ENCODE data around the gene CBX4.

CBX4 gene

DNA sequence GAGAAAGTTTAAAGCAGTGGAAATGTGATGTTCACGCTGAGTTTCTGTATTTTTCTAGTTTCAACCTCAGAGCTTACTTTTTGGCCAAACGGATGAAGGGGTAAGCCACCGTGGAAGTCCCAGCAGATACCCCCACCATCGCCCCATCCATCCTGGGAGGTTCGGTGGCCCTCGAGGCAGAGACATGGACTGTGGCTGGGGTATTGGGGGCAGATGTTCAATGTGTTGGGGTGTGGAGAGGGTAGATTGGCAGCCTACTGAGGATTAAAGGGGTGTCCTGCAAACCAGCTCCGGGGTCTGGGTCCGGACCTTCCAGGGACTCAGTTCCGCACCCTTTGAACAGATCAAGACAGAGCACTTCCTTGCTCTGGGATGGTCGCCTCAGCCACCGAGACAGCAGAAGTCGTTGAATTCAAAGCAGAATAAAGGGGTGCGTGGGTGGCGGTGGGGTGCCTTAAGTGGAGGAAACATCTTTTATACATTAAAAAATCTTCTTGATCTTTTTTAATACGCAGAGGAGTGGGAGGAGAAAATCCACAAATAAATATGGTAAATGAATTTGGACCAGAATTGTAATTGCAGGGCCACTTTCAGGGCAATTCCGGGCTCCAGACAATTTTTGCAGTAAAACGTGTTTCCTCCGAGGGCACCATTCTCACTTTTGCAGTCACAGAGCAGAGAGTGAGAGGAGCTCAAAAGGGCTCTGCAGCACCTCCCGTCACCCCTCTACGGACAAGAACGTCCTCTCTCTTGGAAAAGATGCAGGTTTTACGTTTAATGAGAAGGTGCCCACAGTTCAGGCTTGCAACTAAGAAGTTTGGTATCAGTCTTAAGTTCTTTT, 34.2 kb downstream of the CBX4 start:
- DNase-seq (no peak), ATAC-seq (replicated peaks) (no peak)
- H3K4me3 Mint-ChIP-seq: peak overlapping the region; percentile 68 to 77
- peaks cover 46% of the 10 kb centered on the region for H3K36me3 Mint-ChIP-seq (ENCODE audit: insufficient read depth)
- peak overlapping the region; percentile 36 to 87 for H3K27ac Mint-ChIP-seq
- H3K4me1 Mint-ChIP-seq (ENCODE audit: low read depth in 2 of 2): peaks cover 19 to 20% of the 10 kb centered on the region in 2 donors
- peaks cover 71 to 93% of the 10 kb centered on the region in 2 donors for H3K27me3 Mint-ChIP-seq
- H3K9me3 Mint-ChIP-seq: no peaks in the 10 kb centered on the region

DNA sequence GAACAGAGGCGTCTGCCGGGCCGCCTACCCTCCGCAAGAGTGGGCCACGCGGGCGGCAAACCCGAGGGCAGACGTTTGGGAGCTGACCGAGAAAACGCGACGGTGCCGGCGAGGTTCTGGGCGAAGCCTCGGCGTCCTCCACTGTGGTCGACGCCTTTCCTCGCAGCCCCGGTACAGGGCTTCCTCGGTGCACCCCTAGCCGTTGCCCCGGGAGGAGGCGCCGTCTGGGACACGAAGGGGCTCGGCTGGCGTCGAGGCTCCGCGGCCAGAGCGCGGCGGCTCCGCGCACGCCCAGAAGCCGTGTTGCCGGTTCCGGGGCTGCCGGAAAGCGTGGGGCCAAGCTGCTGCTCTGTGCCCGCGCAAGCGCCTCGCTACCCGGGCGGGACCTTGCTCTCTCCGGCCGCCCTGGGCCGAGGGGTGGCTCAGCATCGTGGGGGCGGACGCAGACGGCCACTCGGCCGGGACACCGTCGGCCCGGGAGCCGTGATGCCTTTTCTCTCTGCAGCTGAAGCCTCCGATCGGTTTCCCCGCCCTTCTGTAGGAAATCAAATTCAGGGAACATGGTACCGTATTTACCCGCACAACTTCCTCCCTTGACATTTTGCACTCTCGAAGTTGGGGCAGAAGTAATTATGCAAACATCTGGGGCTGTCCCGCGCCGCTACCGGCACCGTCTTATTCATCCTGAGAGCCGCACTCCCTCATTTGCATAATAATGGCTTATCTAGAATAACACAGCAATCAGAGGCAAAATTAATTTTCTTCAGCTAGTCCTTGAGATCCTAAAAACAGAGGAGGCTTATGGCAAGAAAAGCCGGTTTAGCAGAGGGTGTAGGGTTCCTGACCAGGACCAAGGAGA, 35.0 kb downstream of the CBX4 start:
- Mint-ChIP-seq H3K9me3 (no peaks in the 10 kb centered on the region), H3K27me3 (peaks cover 72 to 93% of the 10 kb centered on the region in 2 donors), H3K4me1 (ENCODE audit: low read depth in 2 of 2) (peaks cover 26 to 28% of the 10 kb centered on the region in 2 donors), H3K4me3 (peak overlapping the region; percentile 68 to 77), H3K27ac (peak overlapping the region; percentile 36 to 87), H3K36me3 (ENCODE audit: insufficient read depth) (peaks cover 53% of the 10 kb centered on the region)
- ATAC-seq (replicated peaks) (peak; percentile 56), DNase-seq (no peak)

DNA sequence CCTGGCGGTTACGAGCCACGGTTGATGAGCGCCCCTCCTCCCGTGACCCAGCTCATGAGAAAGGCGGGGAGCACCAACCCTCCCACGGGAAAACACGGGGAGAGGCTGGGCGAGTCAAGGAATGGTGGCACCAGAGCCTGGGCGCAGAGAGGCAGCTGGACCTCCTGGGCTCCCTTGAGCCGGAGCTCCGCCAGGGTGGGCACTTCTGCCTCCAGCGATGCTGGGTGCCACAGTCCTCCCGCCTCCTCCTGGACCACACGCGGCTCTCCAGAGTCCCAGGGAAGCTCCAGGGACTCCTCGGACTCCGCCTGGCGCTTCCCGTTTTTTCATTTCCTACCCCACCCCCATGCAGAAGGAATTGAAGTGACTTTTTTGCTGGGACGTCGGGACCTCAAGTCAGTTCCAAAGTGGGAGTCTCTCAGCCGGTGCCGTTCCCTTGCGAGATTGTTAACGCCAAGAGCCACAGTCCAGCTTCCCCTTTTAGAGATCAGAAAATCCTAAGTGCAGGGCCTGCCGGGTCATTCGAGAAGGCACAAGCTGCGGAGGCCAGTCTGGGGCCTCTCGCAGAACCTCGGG, 35.7 kb downstream of the CBX4 start:
- DNase-seq: no peak
- H3K4me3 Mint-ChIP-seq: peak overlapping the region in 1 of 2 donors; percentile 31
- H3K9me3 Mint-ChIP-seq: no peaks in the 10 kb centered on the region
- ATAC-seq (replicated peaks): no peak
- H3K4me1 Mint-ChIP-seq (ENCODE audit: low read depth in 2 of 2): peaks cover 26% of the 10 kb centered on the region in 2 donors
- peaks cover 54% of the 10 kb centered on the region for H3K36me3 Mint-ChIP-seq (ENCODE audit: insufficient read depth)
- peaks cover 72 to 93% of the 10 kb centered on the region in 2 donors for H3K27me3 Mint-ChIP-seq
- no peak overlapping the region for H3K27ac Mint-ChIP-seq

DNA sequence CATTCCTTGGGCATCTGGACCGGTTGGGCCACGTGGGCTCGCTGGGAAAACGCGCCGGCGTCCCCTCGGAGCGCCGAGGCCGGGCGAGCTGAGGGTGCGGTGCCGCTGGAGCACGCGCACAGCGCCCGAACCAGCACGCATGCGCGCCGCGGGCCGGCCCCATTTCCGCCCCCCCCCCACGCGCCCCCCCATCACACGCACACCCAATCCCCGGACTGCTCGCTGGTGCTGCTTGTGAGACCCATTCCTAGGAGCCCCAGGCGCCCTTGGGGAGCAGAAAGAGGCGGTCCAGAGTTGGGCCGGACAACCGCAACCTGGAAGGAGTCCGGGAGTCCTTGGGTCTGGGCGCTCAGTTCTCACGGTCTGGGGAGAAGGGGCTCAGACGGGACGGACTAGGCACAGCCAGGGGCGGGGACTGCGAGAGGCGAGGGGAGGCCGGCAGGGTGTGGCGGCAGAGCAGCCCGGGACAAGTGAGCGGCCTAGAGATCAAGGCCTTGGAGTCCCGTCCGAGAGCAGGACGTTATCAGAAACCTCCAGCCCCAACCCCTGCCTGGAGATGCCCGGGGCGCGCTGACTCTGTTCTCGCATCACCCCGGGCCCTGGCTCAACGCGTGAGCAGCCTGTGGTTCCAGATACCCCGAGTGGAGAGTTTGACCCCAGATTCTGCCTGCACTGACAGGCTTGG, 36.4 kb downstream of the CBX4 start:
- Mint-ChIP-seq H3K27me3 (peaks cover 70 to 92% of the 10 kb centered on the region in 2 donors), H3K27ac (no peak overlapping the region), H3K36me3 (ENCODE audit: insufficient read depth) (peaks cover 54% of the 10 kb centered on the region), H3K9me3 (no peaks in the 10 kb centered on the region), H3K4me1 (ENCODE audit: low read depth in 2 of 2) (peaks cover 28 to 29% of the 10 kb centered on the region in 2 donors), H3K4me3 (peak overlapping the region in 1 of 2 donors; percentile 6)
- DNase-seq (no peak), ATAC-seq (replicated peaks) (no peak)

DNA sequence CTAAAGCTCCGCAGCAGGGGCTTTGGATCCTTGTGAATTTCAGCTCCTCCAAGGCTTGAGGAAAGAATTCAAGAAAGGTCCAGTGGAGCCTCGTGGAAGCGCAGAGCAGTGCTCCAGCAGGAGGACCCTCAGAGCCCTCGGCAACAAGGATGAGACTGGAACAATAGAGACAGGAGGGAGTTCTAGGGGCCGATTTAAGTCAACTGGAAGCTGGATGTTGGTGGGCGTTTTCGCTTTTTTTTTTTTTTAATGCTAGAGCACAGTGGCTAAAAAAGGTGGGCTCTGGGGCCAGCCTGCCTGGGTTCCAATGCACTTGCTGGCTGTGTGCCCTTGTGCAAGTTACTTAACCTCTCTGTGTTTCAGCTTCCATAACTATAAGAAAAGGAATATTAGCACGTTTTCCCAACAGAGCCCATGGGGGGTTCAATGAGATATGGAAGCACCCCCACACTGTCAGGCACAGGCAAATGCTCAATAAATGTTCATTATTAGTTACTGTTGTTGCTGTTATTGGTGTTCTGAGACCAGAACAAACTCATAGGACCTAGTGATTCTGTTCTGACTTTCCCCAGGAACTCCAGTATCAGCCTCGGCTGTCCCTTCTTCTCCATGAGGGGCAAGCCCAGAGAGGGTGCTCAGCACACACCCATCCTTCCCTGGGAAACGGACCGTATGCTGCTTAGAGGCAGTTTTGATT, 37.1 kb downstream of the CBX4 start:
- no peak for ATAC-seq (replicated peaks)
- Mint-ChIP-seq H3K36me3 (ENCODE audit: insufficient read depth) (peaks cover 54% of the 10 kb centered on the region), H3K4me1 (ENCODE audit: low read depth in 2 of 2) (peaks cover 28 to 29% of the 10 kb centered on the region in 2 donors), H3K27ac (no peak overlapping the region), H3K27me3 (peaks cover 65 to 86% of the 10 kb centered on the region in 2 donors), H3K9me3 (no peaks in the 10 kb centered on the region), H3K4me3 (peak overlapping the region; percentile 14 to 18)
- no peak for DNase-seq

GRCh38 chr17:79801156-79802038, 37.8 kb downstream of the CBX4 start:
- H3K4me1 Mint-ChIP-seq (ENCODE audit: low read depth in 2 of 2): peaks cover 27 to 30% of the 10 kb centered on the region in 2 donors
- no peak for DNase-seq
- H3K4me3 Mint-ChIP-seq: peak overlapping the region; percentile 14 to 18
- H3K27ac Mint-ChIP-seq: no peak overlapping the region
- H3K9me3 Mint-ChIP-seq: no peaks in the 10 kb centered on the region
- peaks cover 55% of the 10 kb centered on the region for H3K36me3 Mint-ChIP-seq (ENCODE audit: insufficient read depth)
- peaks cover 57 to 78% of the 10 kb centered on the region in 2 donors for H3K27me3 Mint-ChIP-seq
- no peak for ATAC-seq (replicated peaks)

DNA sequence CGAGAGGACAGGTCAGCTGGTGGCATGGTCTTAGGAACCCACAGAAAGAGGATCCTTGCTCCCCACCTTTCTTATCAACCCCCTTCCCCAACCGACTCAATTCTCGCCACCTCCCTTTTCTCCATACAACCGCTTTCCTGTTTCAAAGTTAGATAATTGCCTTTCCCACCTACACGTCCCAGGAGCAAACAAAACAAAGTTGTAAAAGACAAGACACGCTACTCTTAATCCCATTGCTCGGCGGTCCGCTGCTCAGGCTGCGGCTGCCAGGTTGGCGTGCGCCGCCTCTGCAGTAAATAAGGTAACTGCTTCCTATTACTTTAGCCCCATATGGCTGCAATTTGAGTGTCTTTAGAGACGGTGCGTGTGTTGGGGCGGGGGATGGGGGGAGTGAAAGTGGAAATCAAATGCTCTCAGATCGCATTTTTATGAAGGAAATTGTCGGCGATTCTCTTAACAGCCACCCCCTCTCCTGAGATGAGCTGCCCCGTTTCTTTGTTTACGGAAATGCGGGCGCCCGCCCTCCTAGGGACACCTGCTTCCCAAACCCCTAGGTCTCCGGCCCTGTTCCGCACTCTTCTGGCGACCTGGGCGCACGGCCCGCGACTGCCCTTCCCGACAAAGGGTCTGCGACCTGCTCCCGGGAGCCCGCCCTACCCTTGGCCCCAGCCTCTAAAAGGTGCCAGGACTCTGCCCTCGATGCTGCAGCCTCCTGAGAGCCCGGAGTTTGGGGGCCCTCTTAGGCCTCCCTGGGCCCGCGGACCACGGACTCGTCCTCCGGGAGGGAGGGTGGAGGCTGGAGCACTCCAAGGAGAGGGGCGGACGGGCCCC, 38.7 kb downstream of the CBX4 start:
- Mint-ChIP-seq H3K4me1 (ENCODE audit: low read depth in 2 of 2) (peaks cover 30 to 32% of the 10 kb centered on the region in 2 donors), H3K27ac (peak overlapping the region in 1 of 2 donors; percentile 75), H3K4me3 (peak overlapping the region; percentile 73), H3K36me3 (ENCODE audit: insufficient read depth) (peaks cover 52% of the 10 kb centered on the region), H3K27me3 (peaks cover 49 to 69% of the 10 kb centered on the region in 2 donors), H3K9me3 (no peaks in the 10 kb centered on the region)
- DNase-seq (no peak), ATAC-seq (replicated peaks) (no peak)

GRCh38 chr17:79799538-79800324, 39.5 kb downstream of the CBX4 start:
- ATAC-seq (replicated peaks) (no peak), DNase-seq (no peak)
- Mint-ChIP-seq H3K36me3 (ENCODE audit: insufficient read depth) (peaks cover 49% of the 10 kb centered on the region), H3K27ac (peak overlapping the region; percentile 59 to 75), H3K27me3 (peaks cover 41 to 61% of the 10 kb centered on the region in 2 donors), H3K4me1 (ENCODE audit: low read depth in 2 of 2) (peaks cover 26 to 29% of the 10 kb centered on the region in 2 donors), H3K9me3 (no peaks in the 10 kb centered on the region), H3K4me3 (peak overlapping the region; percentile 73)

DNA sequence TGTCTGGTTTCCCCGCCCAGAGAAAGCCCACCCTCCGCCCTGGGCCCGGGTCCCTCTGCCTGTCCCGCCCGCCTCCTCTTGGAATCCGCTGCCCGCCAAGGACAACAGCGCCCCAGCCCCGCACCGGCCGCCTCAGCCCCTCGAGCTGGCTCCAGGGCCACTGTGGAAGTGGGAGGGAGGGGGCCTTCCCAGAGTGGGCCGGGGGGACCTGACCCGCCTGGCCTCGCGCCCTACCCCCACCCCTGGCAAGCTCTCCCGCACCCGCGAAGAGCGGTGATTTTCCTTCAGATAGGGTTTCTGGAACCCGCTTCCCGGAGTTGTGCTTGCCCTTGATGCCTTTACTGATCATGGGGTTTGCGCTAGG, 40.1 kb downstream of the CBX4 start:
- Mint-ChIP-seq H3K27ac (peak overlapping the region; percentile 59 to 75), H3K4me3 (peak overlapping the region; percentile 73), H3K9me3 (no peaks in the 10 kb centered on the region), H3K36me3 (ENCODE audit: insufficient read depth) (peaks cover 44% of the 10 kb centered on the region), H3K4me1 (ENCODE audit: low read depth in 2 of 2) (peaks cover 21 to 25% of the 10 kb centered on the region in 2 donors), H3K27me3 (peaks cover 35 to 55% of the 10 kb centered on the region in 2 donors)
- no peak for ATAC-seq (replicated peaks)
- no peak for DNase-seq

GRCh38 chr17:79798299-79799173, 40.7 kb downstream of the CBX4 start:
- no peaks in the 10 kb centered on the region for H3K9me3 Mint-ChIP-seq
- H3K4me3 Mint-ChIP-seq: peak overlapping the region; percentile 73
- ATAC-seq (replicated peaks) (no peak), DNase-seq (no peak)
- peak overlapping the region in 1 of 2 donors; percentile 31 for H3K27ac Mint-ChIP-seq
- peaks cover 35 to 49% of the 10 kb centered on the region in 2 donors for H3K27me3 Mint-ChIP-seq
- peaks cover 39% of the 10 kb centered on the region for H3K36me3 Mint-ChIP-seq (ENCODE audit: insufficient read depth)
- H3K4me1 Mint-ChIP-seq (ENCODE audit: low read depth in 2 of 2): peaks cover 19 to 25% of the 10 kb centered on the region in 2 donors
